Activated naive CD8-positive, alpha-beta T cell treated with anti-CD3 and anti-CD28 coated beads, Interleukin-2, amount 50 U/mL, for 24 hours (primary cell): ENCODE results near the gene CTXN1.
A peak's percentile ranks its signal among the peaks of the same experiment; 100 is the strongest.

Source experiments
- ATAC-seq: fragments of 150-1000 bp; cut with Tn5 transposase; one replicate; pipeline ENCODE4 v1.10.0; 2021
- DNase-seq: peaks from one replicate; pipeline ENCODE4 v3.0.0; 2021
- H3K27ac Mint-ChIP-seq: one replicate; pipeline ENCODE4 v1.8.0; 2021; ENCODE audit warnings: mild to moderate bottlenecking, mixed read lengths
- H3K27me3 Mint-ChIP-seq: one replicate; pipeline ENCODE4 v1.8.0; 2021; ENCODE audit warnings: mixed read lengths
- H3K36me3 Mint-ChIP-seq: one replicate; pipeline ENCODE4 v1.8.0; 2021; ENCODE audit warnings: low read depth, mixed read lengths
- H3K4me1 Mint-ChIP-seq: one replicate; pipeline ENCODE4 v1.8.0; 2021; ENCODE audit warnings: mixed read lengths
- H3K4me3 Mint-ChIP-seq: one replicate; pipeline ENCODE4 v1.8.0; 2021; ENCODE audit warnings: mild to moderate bottlenecking, moderate library complexity, mixed read lengths
- H3K9me3 Mint-ChIP-seq: one replicate; pipeline ENCODE4 v1.8.0; 2021; ENCODE audit warnings: mixed read lengths

CTXN1 gene

DNA sequence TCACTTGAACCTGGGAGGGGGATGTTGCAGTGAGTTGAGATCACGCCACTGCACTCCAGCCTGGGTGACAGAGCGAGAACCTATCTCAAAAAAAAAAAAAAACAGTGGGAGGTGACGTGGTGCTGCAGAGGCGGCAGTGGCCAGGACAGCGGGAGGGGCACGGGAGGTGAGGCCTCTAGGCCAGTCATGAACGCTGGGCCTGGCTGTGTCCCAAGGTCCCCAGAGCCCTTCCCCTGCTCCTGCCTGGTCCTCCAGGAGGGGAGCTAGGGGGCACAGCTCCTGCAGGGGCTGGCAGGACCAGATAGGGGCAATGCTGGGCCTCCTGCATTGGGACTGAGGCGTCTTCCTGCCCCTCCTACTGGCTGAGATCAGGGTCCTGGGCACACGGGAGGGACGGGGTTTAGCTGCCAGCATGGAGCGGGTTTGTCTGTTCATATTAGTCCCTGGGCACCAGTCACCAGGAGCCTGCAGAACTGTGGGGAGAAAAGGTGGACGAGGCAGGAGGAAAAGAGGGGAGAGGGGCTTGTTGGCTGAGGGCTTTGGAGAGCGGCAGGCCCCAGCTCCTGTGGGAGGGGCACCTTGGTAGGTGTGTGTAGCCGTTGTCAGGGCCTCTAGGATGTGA, 17.7 kb downstream of the CTXN1 start:
- ATAC-seq (no peak), DNase-seq (no peak)
- Mint-ChIP-seq H3K36me3 (peaks cover 23% of the 10 kb centered on the region), H3K27ac (no peak overlapping the region), H3K9me3 (no peaks in the 10 kb centered on the region), H3K4me1 (peaks cover 24% of the 10 kb centered on the region), H3K27me3 (peaks cover 4% of the 10 kb centered on the region), H3K4me3 (no peak overlapping the region)

DNA sequence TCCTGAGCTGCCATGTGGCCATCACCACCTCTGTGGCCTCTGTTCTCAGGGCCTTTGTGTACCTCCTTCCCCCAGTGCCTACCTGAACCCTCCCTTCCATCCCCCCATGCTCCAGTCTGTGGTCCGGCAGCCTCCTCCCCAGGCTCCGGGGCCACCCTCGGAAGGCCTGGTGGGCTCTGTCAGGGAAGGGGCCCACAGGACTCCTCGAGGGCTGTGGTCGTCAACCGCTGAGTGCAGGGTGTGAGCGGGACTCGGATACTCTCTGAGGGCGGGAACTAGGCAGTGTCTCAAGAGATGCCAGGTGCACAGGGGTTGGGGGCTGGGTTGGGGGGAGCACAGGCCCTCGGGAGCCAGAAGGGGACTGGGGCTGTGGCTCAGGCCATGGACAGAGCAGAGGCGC, 18.4 kb downstream of the CTXN1 start:
- Mint-ChIP-seq H3K9me3 (no peaks in the 10 kb centered on the region), H3K4me3 (no peak overlapping the region), H3K27ac (no peak overlapping the region), H3K4me1 (peaks cover 30% of the 10 kb centered on the region), H3K36me3 (peaks cover 21% of the 10 kb centered on the region), H3K27me3 (peaks cover 5% of the 10 kb centered on the region)
- ATAC-seq (no peak), DNase-seq (no peak)

- Mint-ChIP-seq H3K4me3 (no peak overlapping the region), H3K27ac (no peak overlapping the region), H3K27me3 (peaks cover 5% of the 10 kb centered on the region), H3K9me3 (no peaks in the 10 kb centered on the region), H3K36me3 (peaks cover 21% of the 10 kb centered on the region), H3K4me1 (peaks cover 32% of the 10 kb centered on the region)
- DNase-seq: no peak
- ATAC-seq: no peak
These were observed 18.8 kb downstream of the CTXN1 start for GRCh38 chr19:7907122-7907521.

DNA sequence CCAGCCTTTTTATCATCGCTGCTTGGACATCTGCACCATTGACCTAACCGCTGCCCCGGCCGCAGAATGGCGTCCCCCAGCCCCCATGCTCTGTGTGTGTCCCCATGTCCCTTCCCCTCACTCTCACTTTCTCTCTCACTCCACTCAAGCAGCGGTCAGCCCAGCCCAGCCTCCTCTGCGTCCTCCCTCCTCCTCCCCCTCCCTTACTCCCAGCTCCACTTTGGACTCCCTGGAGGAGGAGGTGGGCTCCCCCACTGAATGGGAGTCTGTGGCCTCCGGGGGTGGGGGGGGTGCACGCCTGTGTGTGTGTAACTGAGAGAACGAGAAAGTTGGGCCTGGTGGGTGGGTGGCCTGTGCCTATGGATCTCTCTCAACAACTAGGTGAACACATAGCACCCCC, 20.1 kb downstream of the CTXN1 start:
- peaks cover 5% of the 10 kb centered on the region for H3K27me3 Mint-ChIP-seq
- DNase-seq: no peak
- peak overlapping the region; percentile 33 for H3K27ac Mint-ChIP-seq
- no peak for ATAC-seq
- peaks cover 35% of the 10 kb centered on the region for H3K4me1 Mint-ChIP-seq
- H3K9me3 Mint-ChIP-seq: no peaks in the 10 kb centered on the region
- H3K36me3 Mint-ChIP-seq: peaks cover 18% of the 10 kb centered on the region
- H3K4me3 Mint-ChIP-seq: peak overlapping the region; percentile 24

GRCh38 chr19:7905268-7905667, 20.7 kb downstream of the CTXN1 start:
- Mint-ChIP-seq H3K27ac (peak overlapping the region; percentile 88), H3K27me3 (peaks cover 5% of the 10 kb centered on the region), H3K9me3 (no peaks in the 10 kb centered on the region), H3K4me1 (peaks cover 35% of the 10 kb centered on the region), H3K4me3 (peak overlapping the region; percentile 88), H3K36me3 (peaks cover 14% of the 10 kb centered on the region)
- ATAC-seq: no peak
- no peak for DNase-seq

GRCh38 chr19:7904074-7905020, 21.6 kb downstream of the CTXN1 start:
- ATAC-seq (peak; percentile 25), DNase-seq (no peak)
- Mint-ChIP-seq H3K27me3 (peaks cover 5% of the 10 kb centered on the region), H3K9me3 (no peaks in the 10 kb centered on the region), H3K4me1 (peaks cover 35% of the 10 kb centered on the region), H3K4me3 (peak overlapping the region; percentile 88), H3K27ac (peak overlapping the region; percentile 88), H3K36me3 (peaks cover 14% of the 10 kb centered on the region)

GRCh38 chr19:7903244-7904073, 22.5 kb downstream of the CTXN1 start, which contains the start of gene MAP2K7:
Gene MAP2K7 (plus strand): TSS chr19:7903877. CDS start chr19:7903945, 68 bp downstream.
- peak; percentile 82 for ATAC-seq
- H3K9me3 Mint-ChIP-seq: no peaks in the 10 kb centered on the region
- peak; percentile 100 for DNase-seq
- H3K27me3 Mint-ChIP-seq: peaks cover 5% of the 10 kb centered on the region
- H3K36me3 Mint-ChIP-seq: peaks cover 14% of the 10 kb centered on the region
- H3K4me1 Mint-ChIP-seq: peaks cover 35% of the 10 kb centered on the region
- peak within 1 kb of the TSS; percentile 88 for H3K4me3 Mint-ChIP-seq
- H3K27ac Mint-ChIP-seq: peak within 1 kb of the TSS; percentile 98

- peaks cover 5% of the 10 kb centered on the region for H3K27me3 Mint-ChIP-seq
- H3K4me1 Mint-ChIP-seq: peaks cover 35% of the 10 kb centered on the region
- peak overlapping the region; percentile 98 for H3K27ac Mint-ChIP-seq
- DNase-seq: no peak
- H3K4me3 Mint-ChIP-seq: peak overlapping the region; percentile 86
- no peaks in the 10 kb centered on the region for H3K9me3 Mint-ChIP-seq
- no peak for ATAC-seq
- H3K36me3 Mint-ChIP-seq: peaks cover 14% of the 10 kb centered on the region
These were observed 23.1 kb downstream of the CTXN1 start for GRCh38 chr19:7902796-7903243.

GRCh38 chr19:7901337-7901736, 24.6 kb downstream of the CTXN1 start:
- Mint-ChIP-seq H3K4me3 (no peak overlapping the region), H3K9me3 (no peaks in the 10 kb centered on the region), H3K4me1 (peaks cover 32% of the 10 kb centered on the region), H3K36me3 (peaks cover 14% of the 10 kb centered on the region), H3K27ac (no peak overlapping the region), H3K27me3 (peaks cover 5% of the 10 kb centered on the region)
- no peak for ATAC-seq
- DNase-seq: no peak

GRCh38 chr19:7900931-7901330, 25.0 kb downstream of the CTXN1 start:
- Mint-ChIP-seq H3K9me3 (no peaks in the 10 kb centered on the region), H3K27ac (no peak overlapping the region), H3K27me3 (peaks cover 5% of the 10 kb centered on the region), H3K36me3 (peaks cover 14% of the 10 kb centered on the region), H3K4me1 (peaks cover 29% of the 10 kb centered on the region), H3K4me3 (no peak overlapping the region)
- no peak for DNase-seq
- ATAC-seq: no peak

DNA sequence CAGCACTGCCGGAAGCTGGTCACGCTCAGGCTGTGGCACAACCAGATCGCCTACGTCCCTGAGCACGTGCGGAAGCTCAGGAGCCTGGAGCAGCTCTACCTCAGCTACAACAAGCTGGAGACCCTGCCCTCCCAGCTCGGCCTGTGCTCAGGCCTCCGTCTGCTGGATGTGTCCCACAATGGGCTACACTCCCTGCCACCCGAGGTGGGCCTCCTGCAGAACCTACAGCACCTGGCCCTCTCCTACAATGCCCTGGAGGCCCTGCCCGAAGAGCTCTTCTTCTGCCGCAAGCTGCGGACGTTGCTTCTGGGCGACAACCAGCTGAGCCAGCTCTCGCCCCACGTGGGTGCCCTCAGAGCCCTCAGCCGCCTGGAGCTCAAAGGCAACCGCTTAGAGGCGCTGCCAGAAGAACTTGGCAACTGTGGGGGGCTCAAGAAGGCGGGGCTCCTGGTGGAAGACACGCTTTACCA, 25.5 kb downstream of the CTXN1 start:
- H3K36me3 Mint-ChIP-seq: peaks cover 12% of the 10 kb centered on the region
- H3K9me3 Mint-ChIP-seq: no peaks in the 10 kb centered on the region
- no peak for ATAC-seq
- peaks cover 26% of the 10 kb centered on the region for H3K4me1 Mint-ChIP-seq
- no peak overlapping the region for H3K27ac Mint-ChIP-seq
- H3K27me3 Mint-ChIP-seq: peaks cover 5% of the 10 kb centered on the region
- no peak overlapping the region for H3K4me3 Mint-ChIP-seq
- no peak for DNase-seq

DNA sequence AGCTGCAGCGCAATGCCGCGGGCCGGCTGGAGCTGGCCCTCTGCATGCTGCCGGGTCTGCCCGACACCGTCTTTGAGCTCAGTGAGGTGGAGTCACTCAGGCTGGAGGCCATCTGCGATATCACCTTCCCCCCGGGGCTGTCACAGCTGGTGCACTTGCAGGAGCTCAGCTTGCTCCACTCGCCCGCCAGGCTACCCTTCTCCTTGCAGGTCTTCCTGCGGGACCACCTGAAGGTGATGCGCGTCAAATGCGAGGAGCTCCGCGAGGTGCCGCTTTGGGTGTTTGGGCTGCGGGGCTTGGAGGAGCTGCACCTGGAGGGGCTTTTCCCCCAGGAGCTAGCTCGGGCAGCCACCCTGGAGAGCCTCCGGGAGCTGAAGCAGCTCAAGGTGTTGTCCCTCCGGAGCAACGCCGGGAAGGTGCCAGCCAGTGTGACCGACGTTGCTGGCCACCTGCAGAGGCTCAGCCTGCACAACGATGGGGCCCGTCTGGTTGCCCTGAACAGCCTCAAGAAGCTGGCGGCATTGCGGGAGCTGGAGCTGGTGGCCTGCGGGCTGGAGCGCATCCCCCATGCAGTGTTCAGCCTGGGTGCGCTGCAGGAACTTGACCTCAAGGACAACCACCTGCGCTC, 26.1 kb downstream of the CTXN1 start:
- no peak overlapping the region for H3K27ac Mint-ChIP-seq
- H3K27me3 Mint-ChIP-seq: peaks cover 5% of the 10 kb centered on the region
- H3K9me3 Mint-ChIP-seq: no peaks in the 10 kb centered on the region
- H3K4me3 Mint-ChIP-seq: no peak overlapping the region
- ATAC-seq (no peak), DNase-seq (no peak)
- peaks cover 22% of the 10 kb centered on the region for H3K4me1 Mint-ChIP-seq
- peaks cover 8% of the 10 kb centered on the region for H3K36me3 Mint-ChIP-seq

DNA sequence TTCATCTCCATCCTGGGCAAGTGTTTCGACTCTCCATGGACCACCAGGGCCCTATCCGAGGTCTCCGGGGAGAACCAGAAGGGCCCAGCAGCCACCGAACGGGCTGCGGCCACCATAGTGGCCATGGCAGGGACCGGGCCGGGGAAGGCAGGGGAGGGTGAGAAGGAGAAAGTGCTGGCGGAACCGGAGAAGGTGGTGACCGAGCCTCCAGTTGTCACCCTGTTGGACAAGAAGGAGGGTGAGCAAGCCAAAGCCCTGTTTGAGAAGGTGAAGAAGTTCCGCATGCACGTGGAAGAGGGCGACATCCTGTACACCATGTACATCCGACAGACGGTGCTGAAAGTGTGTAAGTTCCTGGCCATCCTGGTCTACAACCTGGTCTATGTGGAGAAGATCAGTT, 27.0 kb downstream of the CTXN1 start:
- DNase-seq (no peak), ATAC-seq (no peak)
- H3K27ac Mint-ChIP-seq: no peak overlapping the region

DNA sequence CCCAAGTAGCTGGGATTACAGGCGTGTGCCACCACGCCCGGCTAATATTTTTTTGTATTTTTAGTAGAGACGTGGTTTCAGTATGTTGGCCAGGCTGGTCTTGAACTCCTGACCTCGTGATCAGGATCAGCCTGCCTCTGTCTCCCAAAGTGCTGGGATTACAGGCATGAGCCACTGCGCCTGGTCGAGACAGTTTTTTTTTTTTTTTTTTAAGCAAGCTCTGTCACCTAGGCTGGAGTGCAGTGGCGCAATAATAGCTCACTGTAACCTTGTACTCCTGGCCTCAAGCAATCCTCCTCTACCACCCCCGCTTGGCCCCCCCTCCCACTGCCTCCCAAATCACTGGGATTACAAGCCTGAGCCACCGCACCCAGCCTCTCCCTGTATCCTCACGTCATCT, 28.6 kb downstream of the CTXN1 start:
- Mint-ChIP-seq H3K4me3 (no peak overlapping the region), H3K9me3 (no peaks in the 10 kb centered on the region), H3K4me1 (peaks cover 15% of the 10 kb centered on the region), H3K27ac (no peak overlapping the region), H3K36me3 (no peaks in the 10 kb centered on the region), H3K27me3 (peaks cover 10% of the 10 kb centered on the region)
- ATAC-seq (no peak), DNase-seq (no peak)

More for the DNA sequence above, 27.0 kb downstream of the CTXN1 start:
- Mint-ChIP-seq H3K9me3 (no peaks in the 10 kb centered on the region), H3K27me3 (peaks cover 13% of the 10 kb centered on the region), H3K4me1 (peaks cover 21% of the 10 kb centered on the region), H3K36me3 (peaks cover 5% of the 10 kb centered on the region), H3K4me3 (no peak overlapping the region)
